Stimulated activated CD8-positive, alpha-beta memory T cell treated with anti-CD3 and anti-CD28 coated beads, Interleukin-7, amount 100 ng/mL, for 4 hours (primary cell): ENCODE data around the gene AVPR1B.

Experiments
- DNase-seq, 2 donors: peaks; one replicate each; pipeline ENCODE4 v3.0.0-alpha.2; 2020; ENCODE audit warnings: low read depth in 2 of 2

AVPR1B gene, protein sequence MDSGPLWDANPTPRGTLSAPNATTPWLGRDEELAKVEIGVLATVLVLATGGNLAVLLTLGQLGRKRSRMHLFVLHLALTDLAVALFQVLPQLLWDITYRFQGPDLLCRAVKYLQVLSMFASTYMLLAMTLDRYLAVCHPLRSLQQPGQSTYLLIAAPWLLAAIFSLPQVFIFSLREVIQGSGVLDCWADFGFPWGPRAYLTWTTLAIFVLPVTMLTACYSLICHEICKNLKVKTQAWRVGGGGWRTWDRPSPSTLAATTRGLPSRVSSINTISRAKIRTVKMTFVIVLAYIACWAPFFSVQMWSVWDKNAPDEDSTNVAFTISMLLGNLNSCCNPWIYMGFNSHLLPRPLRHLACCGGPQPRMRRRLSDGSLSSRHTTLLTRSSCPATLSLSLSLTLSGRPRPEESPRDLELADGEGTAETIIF

DNA sequence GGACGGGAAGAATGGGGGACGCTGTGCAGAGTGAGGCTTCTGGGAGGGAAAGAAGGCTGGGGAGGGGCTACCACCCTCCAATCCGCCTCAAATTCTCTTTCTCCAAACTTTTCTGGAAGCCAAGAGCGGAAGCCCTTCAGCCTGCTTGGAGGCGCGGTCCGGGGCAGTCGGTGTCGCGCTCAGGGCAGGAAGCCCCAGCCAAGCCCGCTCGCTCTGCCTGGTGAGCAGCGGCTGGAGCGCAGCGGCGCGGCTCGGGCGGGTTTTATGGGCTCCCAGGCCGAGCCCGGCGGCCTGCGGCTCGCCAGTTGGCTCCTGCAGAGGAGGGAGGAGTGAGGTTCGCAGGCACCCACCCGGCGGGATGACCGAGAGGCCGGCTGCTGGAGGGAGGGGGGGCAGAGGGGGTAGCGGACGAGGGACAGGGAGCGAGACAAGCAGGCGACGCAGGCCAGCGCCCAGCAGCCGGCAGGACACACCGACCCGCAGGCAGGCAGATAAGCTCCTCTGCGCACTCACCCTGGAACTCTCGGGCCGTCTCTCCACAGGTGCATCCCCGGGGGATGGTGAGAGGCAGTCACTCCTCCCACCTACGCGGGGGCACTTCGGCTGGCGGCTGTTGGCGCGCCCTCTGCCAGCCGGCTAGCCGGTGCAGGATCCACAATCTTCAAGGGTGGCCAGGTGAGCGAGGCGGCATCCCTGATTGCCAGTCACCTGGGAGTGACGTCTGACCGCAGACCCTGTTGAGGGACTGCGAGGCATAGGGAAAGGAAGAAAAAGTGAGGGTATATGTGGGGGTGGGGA, at the start of gene AVPR1B:
AVPR1B (minus strand) TSS at position 238 of the 798 bp plus-strand sequence. CDS start 498 bp downstream, outside the sequence.
- no peak for DNase-seq

DNA sequence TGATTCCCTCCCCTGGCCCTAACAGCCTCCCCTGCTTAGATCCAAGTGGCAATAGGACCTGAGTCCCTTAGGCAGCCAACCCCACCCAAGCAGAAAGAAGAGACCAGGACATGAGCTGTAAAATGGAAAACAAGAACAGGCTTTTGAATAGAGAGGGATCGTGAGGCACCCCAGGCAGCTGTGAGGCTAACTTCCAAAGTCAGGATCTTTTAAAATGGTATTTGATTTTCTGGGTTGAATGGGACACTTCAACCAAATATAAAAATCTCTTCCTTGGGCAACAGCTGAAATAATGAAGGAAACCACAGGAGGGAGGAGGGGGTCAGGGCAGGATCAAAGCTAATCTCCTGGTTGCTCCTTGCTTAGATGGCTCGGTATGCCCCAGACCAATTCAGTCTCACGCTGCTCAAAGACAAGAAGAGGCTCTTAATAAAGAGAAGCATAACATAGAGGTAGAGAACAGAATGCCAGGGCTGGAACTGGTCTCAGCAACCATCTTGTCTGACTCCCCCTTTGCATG, 28.6 kb upstream of the AVPR1B start:
- no peak for DNase-seq

DNA sequence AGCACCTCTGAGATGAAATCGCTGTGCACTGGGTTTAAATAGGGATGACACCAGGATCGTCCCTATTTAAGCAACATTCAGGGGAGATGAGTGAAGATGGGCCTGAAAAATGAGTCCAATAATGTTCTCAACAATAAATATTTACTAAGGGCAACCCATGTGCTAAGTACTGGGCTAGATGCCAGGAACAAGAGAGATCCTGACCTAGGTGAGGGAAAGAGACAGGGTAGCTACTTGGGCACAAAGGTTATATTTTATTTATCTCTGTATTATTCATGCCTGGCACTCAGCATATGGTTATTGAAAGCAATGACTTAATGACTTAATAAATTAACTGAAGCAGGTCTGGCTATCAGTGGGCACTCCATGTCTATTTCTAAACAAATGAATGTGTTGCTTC, 27.4 kb upstream of the AVPR1B start:
- DNase-seq, result no peak

DNA sequence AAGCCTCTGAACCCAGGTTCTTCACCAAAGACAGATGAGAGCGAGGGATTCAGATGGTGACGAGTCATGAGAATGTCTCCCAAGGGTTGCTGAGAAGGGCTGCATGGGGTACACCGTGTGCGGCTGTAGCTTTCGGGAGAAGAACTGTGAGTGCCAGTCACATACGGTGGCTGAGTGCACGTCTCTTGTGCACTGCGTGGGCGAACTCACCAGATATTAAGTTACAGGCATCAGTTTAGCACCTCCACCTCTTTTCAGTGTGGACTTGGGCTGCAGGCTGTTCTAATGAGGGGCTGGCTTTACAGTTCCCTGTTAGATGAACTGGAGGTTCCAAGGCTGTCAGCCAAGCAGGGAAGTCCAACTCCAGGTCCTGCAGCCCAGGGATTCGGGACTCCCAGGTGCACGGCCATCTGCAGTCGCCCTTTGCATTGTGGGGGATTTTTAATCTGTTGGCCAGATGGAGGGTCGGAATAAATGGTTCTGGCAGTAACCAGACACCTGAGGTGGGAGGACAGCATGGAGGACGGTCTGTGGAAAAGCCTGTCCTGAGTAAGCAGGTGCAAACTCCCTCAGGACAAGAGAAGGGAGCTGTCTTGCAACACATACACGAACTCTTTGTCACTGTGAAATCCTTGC, 26.5 kb upstream of the AVPR1B start:
- DNase-seq, result no peak

DNA sequence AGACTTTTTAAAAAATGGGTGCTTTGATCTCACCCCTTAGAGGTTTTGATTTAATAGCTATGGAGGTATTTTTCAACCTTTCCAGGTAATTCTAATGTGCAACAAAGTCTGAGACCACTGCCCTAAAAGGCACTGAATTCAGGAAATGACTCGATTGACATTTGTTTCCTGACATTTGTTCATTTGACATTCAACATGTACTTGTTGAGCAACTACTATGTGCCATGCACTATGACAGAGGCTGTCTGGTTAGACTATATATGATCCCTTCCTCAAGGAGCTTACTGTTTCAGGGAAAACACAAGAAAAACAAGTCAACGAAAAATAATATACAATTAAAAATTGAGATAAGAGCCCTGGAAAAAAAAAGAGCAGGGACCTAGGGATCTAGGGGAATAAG, 25.6 kb upstream of the AVPR1B start:
- no peak for DNase-seq

DNA sequence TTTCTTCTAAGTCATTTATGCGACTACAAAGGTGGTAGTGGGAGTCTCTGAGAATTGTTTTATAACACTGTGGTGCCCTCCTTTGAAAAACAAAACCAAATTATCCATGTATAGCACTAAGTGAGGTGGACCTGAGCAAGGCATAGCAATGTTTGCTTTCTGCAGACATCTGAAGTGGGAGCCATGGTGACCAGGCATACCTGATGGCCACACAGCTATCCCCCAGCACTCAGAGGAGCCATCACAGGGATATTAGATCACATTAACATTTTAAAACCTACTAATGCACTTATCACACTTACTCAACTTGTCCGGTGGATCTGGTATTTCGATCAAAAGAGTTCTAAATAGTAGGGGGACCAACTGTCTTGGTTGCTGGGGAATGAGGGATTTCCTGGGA, 24.8 kb upstream of the AVPR1B start:
- DNase-seq, result no peak

DNA sequence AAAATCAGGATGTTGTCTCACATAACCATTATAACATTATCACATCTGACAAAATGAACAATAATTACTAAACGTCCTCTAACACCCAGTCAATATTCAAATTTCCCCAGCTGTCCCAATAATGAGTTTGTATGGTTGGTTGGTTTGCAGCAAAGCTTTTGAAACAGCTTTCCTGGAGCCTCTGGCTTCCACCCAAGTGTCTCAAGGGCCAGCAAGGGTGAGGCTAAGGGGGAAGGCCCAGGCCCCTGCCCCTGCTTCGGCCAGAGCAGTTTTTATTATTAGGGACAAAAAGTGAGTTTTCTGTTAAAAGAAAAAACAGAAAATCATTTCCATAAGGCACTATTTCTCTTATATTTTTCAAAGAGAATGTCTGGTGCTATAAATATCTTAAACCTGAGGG, 19.1 kb upstream of the AVPR1B start:
- DNase-seq, result no peak

DNA sequence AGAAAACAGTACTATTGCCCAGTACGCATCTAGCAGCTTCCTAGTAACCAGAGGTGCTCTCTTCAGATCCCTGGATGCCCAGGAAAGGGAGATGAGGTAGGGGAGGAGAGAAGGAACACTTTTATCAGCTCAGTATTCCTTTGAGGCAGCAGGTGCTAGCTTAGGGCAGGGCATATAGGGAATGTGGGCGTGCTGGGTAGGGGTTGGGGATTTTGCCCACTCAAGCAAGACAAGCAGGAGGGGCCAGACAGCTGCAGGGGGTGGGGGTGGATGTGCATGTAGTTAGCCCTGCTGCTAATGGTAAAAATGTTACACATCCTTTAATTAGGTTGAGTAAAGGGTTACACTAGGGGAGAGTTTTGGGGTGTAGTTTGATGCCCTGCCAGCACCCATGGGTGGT, 18.1 kb upstream of the AVPR1B start:
- no peak for DNase-seq

DNA sequence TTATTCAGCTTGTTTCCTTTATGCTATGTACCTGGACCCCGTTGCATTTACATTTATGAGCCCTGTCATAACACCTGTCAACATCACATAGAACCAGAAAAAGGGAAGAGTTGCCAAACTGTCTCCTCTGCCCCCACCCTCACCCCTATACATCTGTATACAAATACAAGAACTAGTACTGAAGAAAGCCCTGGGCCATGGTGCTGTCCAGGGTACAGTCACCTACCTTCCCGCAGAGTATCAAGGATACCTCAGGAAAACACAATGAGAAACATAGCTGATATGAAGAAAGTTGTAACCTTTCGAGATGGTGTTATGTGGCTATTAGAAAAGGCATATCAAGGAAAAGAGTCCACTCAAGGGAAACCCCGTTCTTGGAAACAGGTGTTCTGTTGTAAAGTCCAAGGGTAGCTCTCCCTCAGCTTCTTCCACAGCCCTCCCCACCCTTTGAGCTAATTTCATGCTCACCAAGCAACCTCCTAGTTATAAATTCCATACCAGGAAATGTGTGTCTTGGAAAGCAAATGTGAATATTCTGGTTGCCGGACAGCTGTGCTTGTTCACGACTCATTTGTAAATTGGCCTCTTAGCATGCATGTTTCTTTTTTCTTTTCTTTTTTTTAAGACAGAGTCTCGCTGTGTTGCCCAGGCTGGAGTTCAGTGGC, 16.7 kb upstream of the AVPR1B start:
- no peak for DNase-seq

DNA sequence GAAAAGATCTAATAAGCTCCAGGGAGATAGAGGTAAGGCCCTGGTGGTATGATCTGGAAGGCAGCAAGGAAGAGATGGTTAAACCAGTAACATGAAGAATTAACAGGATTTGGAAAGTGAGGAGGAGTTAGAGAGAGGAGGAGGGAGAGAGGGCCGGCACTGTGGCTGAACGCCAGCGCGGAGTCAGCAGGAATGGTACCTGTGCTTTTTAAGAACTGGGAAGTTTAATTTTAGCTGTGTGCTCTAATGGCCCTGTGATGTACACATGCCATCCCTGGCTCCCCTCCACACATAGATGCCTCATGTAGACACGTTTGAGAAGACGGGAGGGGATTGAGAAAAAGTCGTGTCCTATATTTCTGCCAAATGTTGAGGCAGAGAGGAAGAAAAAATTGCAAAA, 13.8 kb upstream of the AVPR1B start:
- no peak for DNase-seq

DNA sequence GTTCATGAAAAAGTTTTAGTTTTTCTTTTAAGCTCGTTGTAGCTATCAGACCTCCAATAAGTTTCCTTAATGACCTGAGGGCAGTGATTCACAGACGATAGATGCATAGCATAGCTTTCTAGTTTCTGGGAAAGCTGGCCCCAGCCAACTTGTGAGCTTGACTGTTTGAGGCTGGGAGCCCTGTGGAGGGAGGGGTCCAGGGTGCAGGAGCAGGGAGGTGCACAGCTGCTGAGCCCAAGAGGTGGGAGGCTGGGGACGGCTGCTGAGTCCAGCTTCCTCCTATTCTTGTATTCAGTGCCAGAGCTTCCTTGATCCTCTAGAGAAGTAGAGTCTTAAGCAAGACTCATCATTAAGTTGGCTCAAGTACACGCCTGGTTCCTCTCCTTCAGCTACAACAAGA, 11.0 kb upstream of the AVPR1B start:
- DNase-seq, result no peak

DNA sequence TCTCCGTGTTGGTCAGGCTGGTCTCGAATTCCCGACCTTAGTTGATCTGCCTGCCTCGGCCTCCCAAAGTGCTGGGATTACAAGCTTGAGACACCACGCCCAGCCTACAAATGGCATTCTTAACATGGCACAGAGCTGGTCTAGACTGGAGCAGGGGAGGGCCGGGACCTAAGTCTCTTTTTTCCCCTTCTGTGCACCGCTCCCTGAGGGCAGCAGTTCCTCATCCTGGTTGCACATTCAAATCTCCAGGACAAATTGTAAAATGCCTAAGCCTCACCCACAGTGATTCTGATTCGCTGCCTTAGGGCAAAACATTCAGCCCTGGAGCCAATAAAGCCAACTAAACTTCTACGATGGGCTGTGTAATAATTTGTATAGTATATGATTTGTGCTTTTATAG, 10.1 kb upstream of the AVPR1B start:
- DNase-seq, result no peak

DNA sequence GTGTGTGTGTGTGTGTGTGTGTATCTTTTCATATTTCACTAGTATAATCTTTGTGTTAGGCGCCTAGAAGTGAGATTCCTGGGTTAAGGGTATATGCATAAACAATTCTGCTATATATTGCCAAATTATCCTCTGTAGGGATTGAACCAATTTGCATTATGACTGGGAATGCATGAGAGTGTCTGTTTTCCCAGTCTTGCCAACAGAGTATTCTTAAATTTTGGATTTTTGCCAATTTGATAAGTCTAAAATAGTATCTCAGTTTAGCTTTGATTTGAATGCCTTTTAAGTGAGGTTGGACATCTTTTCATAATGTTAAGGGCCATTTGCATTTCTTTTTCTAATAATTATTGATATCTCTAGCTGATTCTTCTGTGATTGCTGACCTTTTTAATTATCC, 8.2 kb upstream of the AVPR1B start:
- DNase-seq, result no peak

DNA sequence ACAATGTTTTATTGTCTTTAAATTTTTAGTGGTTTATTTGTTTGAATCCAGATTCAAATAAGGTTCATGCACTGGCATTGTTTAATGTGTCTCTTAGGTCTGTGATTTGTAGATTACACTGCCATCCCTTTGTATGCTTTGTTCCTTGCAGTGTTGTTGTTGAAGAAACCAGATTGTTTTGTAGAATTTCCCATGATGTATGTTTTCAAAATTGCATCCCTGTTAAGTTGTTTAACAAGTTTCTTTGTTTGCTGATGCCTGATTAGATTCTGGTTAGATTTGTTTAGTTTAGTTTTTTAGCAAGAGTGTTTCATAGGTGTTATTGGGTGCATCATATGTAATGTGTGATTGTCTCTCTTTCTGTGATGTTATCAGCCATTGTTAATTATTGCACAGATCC, 5.5 kb upstream of the AVPR1B start:
- DNase-seq, result no peak

DNA sequence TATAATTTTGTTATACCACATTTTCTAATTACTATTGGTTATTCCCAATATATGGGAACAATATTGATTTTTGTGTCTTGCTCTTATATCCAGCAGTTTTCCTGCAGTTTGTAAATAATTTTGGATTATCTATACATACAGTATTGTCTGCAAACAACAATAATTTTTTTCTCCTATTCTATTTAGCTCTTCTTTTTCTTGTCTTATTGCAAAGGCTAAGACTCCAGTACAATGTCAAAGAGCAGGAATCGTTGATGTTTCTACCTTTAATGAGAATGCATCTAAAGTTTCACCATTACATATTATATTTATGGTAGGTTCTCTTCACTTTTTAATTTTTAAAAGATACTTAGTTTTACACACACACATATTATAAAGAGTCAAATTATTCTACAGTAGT, 4.1 kb upstream of the AVPR1B start:
- no peak for DNase-seq

DNA sequence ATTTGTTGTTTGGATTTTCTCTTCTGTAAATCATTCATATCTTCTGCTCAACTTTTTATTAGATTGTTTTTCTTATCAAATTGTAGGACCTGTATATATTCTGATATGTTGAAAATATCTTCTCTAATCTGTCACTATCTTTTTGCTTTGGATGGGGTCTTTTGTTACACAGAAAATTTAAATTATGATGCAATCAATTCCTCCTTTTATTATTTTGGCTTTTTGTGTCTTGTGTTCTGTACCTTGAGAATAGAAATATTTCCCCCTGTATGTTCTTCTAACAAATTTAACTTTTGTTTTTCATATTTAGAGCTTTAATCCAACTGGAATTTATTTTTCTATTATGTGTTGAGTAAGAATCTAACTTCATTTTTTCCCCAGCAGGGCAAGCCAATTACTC, 3.2 kb upstream of the AVPR1B start:
- no peak for DNase-seq

DNA sequence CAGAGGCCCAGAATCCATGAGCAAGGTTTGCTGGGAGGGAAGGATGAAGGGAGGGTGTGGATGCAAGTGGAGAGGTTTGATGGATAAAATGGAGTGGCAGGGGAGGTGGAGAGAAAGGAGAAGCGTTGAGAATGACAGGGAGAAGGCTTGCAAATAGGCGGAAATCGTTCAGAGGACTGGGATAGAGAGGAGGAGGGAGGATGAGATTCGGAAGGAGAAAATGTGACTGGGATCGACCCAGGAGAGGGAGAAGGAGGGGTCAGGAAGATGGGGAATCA, 376 bp downstream of the AVPR1B start:
- no peak for DNase-seq

DNA sequence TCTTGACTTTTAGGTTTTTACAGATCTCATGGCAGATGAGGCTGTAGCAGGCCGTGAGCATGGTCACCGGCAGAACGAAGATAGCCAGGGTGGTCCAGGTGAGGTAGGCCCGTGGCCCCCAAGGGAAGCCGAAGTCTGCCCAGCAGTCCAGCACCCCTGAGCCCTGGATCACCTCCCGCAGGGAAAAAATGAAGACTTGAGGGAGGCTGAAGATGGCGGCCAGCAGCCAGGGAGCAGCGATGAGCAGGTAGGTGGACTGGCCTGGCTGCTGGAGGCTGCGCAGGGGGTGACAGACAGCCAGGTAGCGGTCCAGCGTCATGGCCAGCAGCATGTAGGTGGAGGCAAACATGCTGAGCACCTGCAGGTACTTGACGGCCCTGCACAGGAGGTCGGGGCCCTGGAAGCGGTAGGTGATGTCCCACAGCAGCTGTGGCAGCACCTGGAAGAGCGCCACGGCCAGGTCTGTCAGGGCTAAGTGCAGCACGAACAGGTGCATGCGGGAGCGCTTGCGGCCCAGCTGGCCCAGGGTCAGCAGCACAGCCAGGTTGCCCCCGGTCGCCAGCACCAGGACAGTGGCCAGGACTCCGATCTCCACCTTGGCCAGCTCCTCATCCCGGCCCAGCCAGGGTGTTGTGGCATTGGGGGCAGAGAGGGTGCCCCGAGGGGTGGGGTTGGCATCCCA, 856 bp downstream of the AVPR1B start:
- no peak for DNase-seq

DNA sequence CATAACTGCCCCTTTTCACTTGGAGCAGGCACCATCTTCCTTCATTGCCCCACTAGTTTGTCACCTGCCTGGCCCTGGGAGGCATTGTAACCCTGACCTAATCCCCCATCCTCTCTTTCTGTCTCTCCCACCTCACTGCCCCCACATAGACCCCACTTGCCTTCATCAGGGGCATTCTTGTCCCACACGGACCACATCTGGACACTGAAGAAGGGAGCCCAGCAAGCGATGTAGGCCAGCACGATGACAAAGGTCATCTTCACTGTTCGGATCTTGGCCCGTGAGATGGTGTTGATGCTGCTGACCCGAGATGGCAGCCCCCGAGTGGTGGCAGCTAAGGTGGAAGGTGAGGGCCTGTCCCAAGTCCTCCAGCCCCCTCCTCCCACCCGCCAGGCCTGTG, 1.4 kb downstream of the AVPR1B start:
- no peak for DNase-seq

DNA sequence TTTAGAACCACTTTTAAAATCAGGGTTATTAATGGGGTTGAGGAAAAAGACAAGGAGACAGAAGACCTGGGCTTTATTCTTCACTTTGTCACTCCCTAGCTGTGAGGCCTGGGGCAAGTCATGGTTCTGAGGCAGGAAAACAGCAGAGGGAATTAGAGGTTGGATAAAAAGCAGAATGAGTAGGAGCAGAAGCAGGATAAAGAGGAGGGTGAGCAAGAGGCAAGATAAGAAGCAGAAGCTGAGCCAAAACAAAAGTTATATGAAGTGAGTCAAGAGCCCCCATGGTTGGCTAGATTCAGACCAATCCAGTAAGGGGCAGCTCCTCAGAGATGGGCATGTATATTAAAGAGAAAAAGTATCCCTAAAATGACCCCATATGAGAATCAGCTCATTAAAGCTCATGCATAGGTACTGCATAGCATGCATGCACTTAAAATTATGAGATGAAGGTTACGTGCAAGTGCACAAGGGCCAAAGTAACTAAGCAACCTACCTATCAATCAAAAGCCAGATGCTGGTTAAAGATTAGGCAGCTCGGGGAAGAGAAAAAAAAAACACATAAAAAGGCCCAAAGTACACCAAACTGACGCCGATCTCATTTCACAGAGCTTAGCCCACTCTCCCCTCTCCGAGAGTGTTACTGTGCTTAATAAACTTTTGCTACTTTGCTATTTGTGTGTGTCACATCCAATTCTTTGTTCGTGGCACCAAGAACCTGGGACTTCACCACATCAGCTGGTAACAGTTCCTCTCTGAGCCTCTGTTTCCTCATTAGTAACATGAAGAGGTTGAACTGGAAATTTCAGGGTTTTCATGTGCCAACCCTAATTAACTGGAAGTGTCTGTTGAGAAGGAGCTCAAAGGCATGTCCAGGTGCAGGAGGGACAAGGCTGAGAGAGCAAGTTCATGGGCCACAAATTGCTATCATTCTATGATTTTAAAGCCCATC, 2.2 kb downstream of the AVPR1B start:
- DNase-seq, result no peak
